Activated CD4-positive, alpha-beta T cell treated with anti-CD3 and anti-CD28 coated beads for 48 hours (primary cell): ENCODE data around the gene TJP1.
"Not testable (repeated sequence)": the region's sequence is repeated elsewhere in the genome, so short reads cannot be mapped to it uniquely, and the experiment has no call there.

Experiments
- DNase-seq: peaks from one replicate; pipeline ENCODE4 v3.0.0-alpha.2; 2020

The TJP1 gene

GRCh38 chr15:29799859-29800258 lies 22.4 kb downstream of the TJP1 start:
- no peak for DNase-seq

DNA sequence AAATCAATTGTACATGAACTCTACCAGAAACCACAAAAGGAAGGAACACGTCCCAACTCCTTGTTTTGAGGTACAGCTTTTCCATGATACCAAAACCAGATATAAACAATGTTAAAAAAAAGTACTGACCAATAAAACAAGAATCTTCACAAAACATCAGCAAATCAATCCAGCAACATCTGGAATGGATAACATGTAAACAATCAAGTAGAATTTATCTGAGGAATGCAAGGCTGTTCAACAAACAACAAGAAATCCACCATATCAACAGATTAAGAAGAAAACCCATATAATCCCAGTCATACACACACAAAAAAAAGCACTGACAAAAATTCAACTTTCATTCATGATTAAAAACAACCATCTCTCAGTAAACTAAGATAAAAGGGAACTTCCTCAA lies 26.7 kb downstream of the TJP1 start:
- no peak for DNase-seq

DNA sequence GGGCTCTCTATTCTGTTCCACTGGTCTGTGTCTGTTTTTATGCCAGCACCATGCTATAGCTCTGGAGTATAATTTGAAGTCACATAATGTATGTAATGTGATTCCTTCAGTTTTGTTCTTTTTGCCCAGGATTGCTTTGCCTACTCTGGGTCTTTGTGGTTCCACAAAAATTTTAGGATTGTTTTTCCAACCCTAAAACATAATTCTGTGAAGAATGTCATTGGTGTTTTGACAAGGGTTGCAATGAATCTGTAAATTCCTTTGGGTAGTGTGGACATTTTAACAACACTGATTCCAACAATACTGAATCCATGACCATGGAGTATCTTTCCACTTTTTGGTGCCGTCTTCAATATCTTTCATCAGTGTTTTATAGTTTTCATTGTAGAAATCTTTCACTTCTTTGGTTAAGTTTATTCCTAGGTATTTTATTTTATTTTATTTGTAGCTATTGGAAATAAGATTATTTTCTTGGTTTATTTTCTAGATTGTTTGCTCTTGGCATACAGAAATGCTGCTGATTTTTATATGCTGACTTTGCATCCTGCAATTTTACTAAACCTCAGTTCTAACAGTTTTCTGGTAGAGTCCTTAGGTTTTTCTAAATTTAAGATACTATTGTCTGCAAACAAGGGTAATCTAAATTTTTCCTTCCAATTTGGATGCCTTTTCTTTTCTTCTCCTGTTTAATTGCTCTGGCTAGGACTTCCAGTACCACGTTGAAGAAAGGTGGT lies 29.7 kb downstream of the TJP1 start:
- no peak for DNase-seq

- DNase-seq: no peak
Measured at GRCh38 chr15:29790607-29791006, 31.7 kb downstream of the TJP1 start.

GRCh38 chr15:29789871-29790270 lies 32.4 kb downstream of the TJP1 start:
- DNase-seq: no peak

GRCh38 chr15:29788433-29789034 lies 33.7 kb downstream of the TJP1 start:
- DNase-seq: no peak

GRCh38 chr15:29787767-29788166 lies 34.5 kb downstream of the TJP1 start:
- DNase-seq: no peak

DNA sequence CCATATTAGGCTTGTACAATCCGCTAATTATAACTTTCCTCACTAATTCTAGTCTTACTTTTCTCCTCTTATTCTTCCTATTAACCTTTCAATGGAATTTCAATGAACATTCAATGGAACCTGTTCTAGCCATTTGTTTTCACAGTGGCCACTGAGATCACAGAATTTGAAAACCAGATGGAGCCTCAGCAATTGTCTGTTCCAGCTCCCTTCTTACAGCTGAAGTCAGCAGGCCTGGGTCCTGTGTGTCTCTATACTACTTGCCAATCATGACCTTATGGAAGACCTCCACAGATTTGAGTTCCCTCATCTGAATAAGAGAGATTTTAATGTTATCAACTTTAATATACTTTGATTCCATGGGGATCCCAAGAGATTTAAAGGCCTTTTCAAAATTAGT lies 36.6 kb downstream of the TJP1 start:
- DNase-seq: no peak

DNA sequence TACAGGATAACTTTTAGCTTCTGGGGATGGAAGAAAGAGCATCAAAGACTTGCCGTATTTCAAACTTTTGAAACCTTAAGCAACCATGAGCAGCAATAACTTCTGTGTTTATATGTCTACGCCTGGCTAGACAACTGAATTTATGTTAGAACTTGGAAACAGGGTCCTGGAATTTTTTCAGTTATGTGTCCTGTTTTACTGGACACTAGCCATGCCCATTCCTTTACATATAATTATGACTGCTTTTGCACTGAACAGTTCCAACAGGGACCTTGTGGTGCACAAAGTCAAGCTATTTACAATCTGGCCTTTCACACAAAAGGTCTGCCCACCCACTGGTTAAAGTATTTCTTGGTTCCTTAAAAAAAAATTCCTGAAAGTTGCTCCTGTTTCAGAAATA lies 37.1 kb downstream of the TJP1 start:
- no peak for DNase-seq

- DNase-seq: no peak
Measured at GRCh38 chr15:29784413-29784812, 37.9 kb downstream of the TJP1 start.

GRCh38 chr15:29782816-29783215 lies 39.5 kb downstream of the TJP1 start:
- DNase-seq: not testable (repeated sequence)

DNA sequence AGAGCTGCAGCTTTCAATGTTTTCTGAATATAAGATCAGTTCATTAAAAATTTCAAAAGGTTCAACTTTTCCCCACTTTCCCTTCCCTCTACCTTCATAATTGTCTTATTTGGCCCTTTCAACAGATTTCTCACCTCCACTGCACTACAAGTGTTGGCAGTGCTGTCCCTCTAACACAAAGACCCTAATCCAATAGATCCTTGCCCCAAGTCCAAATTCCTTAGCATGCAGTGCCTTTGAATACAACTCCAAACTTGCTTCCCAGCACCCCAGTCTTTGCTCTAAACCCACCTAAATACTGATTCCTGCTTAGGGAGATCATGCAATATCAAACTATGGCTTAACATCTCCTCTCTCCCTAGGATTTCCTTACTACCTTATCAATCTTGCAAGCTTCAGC lies 43.9 kb downstream of the TJP1 start:
- DNase-seq: no peak

DNA sequence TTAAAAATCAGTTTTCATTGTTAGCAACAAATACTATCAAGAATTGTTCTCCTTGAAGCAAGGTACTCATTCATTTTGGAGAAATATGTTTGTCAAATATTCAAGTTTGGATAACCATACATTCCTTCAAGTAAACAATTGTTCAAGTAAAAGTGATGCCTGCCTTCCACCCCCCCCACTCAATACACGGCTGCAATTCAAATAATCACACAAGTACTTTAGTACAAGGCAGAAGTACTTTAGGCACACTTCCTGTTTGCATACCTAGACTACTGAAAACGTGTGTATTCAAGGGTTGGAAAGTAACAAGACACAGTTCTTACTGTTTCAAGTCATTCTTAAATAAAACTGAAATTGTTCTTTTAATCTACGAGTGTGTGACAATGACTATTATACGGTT lies 45.4 kb downstream of the TJP1 start:
- DNase-seq: no peak

DNA sequence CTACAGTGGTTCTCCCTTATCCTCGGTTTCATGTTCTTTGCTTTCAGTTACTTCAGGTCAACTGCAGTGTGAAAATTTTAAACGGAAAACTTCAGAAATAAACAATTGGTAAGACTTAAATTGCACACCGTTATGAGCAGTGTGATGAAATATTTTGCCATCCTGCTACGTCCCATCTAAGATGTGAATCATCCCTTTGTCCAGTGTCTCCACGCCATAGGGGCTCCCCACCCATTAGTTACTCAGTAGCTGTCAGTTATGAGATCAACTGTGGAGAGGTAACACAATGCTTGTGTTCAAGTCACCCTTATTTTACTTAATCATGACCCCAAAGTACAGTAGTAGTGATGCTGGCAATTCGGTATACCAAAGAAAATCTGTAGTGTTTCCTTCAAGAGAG lies 47.4 kb downstream of the TJP1 start:
- DNase-seq: no peak

DNA sequence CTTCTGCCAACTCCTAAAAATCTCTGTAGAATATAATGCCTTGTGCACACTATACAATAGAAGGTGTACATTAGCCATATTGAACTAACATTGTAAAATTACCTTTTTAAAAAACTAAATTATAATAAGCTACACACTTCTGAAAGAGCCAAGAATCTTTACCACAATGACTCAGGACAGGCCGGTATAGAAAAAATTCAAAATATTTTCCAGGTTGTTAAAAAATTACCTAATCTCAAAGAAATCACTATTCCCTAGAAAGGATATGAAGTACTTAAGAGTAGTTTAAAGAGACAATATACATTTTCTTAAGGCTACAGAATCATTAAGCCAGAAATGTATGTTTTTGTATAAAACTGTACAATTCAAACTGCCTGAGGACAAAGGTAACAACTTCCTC lies 48.5 kb downstream of the TJP1 start:
- DNase-seq: no peak

- DNase-seq: no peak
Measured at GRCh38 chr15:29773000-29773399, 49.3 kb downstream of the TJP1 start.

DNA sequence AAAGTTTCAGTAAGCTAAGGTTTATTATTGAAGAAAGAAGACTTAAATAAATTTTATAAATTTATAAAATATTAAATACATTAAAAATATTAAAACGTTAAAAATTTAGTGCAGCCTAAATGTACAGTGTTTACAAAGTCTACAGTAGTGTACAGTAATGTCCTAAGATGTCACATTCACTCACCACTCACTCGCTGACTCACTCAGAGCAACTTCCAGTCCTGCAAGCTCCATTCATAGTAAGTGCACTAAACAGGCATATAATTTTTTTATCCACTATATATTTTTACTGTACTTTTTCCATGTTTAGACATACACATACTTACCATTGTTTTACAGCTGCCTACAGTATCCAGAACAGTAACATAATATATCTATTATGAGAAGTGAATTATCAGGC lies 51.5 kb downstream of the TJP1 start:
- DNase-seq: no peak

DNA sequence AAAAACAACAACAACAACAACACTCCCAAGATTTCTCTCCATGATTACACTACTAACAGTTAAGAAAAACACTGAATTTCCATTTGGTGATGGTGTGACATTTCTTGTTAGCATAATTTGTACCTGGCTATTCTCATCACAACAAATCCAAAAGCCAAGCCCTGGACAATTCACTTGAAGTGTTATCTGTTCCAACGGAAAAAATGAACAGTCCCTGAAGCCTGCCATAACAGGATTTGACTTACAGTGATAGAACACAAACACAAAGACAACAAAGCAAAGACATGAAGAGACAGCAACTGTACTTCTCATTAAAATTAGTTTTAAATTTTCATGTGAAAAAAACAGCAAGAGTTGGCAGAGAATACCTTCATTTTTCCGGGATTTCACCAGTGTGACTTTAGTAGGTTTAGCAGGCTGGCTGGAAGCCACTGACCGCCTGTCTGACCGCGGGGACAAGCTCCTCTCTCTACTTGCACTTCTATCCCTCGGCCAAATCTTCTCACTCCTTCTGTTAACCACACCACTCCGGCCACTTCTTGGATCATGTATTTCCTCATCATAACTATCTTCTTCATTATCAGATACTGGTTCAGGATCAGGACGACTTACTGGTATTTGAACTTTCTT lies 56.3 kb downstream of the TJP1 start:
- no peak for DNase-seq

GRCh38 chr15:29765234-29765841 lies 56.9 kb downstream of the TJP1 start:
- no peak for DNase-seq

- no peak for DNase-seq
Measured at GRCh38 chr15:29759596-29759995, 62.7 kb downstream of the TJP1 start.

GRCh38 chr15:29756358-29757267 lies 65.7 kb downstream of the TJP1 start:
- DNase-seq: no peak

GRCh38 chr15:29754009-29754408 lies 68.3 kb downstream of the TJP1 start:
- DNase-seq: not testable (repeated sequence)

DNA sequence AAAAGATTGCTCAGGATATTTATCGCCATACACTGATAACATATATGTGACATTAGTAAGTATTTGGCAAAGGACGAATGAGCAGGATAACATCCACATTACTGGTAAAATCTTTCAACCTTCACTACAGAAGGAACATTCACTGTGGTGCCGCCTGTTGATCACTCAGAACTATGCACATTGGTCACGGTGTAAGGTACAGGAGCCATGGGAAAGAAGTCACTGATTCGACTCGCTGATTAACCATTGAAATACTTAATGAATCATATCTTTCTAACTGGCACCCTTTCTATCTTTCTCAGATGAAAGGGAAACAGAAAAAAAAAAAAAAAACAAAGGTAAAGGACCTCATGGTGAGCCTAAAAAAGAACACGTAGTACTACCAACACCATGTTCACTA lies 68.8 kb downstream of the TJP1 start:
- no peak for DNase-seq
